Duodenal mucosa (tissue), 2 donors: Measurements from ENCODE around the gene SOX6.

Source experiments
- H3K27ac ChIP-seq: one replicate; pipeline ENCODE4 v1.7.0; 2013; ENCODE audit warnings: low read depth, low read length
- H3K27me3 ChIP-seq, 2 donors: one replicate each; pipeline ENCODE4 v1.7.0; 2013; ENCODE audit warnings: low read length in 2 of 2, control low read depth in 1 of 2; ENCODE audit not compliant: insufficient read depth in 2 of 2, control insufficient read depth in 1 of 2
- H3K36me3 ChIP-seq, 2 donors: one replicate each; pipeline ENCODE4 v1.7.0; 2013; ENCODE audit warnings: low read length in 2 of 2, control low read depth in 1 of 2; ENCODE audit not compliant: insufficient read depth in 2 of 2, control insufficient read depth in 1 of 2
- H3K4me1 ChIP-seq, 2 donors: one replicate each; pipeline ENCODE4 v1.7.0; 2013; ENCODE audit warnings: low read length in 2 of 2, control low read depth in 1 of 2; ENCODE audit not compliant: insufficient read depth in 2 of 2, control insufficient read depth in 1 of 2
- H3K4me3 ChIP-seq, 2 donors: one replicate each; pipeline ENCODE4 v1.7.0; 2013; ENCODE audit warnings: low read length in 2 of 2, low read depth in 1 of 2
- H3K9ac ChIP-seq, 2 donors: one replicate each; pipeline ENCODE4 v1.7.0; 2013; ENCODE audit warnings: low read length in 2 of 2, low read depth in 1 of 2
- H3K9me3 ChIP-seq, 2 donors: one replicate each; pipeline ENCODE4 v1.7.0; 2013; ENCODE audit warnings: low read length in 2 of 2, control low read depth in 1 of 2; ENCODE audit not compliant: control insufficient read depth in 1 of 2

Gene SOX6

DNA sequence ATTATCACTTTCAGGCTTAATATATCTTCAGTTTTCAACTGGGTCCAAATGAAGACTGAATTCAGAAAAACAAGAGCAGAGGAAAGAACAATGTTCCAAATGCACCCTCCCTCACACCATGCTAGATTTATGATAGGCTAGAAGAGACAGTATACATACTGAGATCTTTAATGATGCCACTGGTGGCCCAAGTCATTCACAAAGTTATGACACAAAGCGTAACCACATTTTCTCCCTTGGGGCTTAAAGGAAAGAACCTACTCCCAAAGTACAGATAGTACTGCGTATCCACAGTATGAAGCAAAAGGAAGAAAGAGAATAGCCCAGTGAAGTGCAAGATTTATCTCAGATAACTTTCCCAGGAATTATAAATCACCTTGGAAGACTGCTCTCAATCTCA lies 10.9 kb upstream of the SOX6 start:
- Histone ChIP-seq H3K4me1 (peaks cover 14 to 21% of the 10 kb centered on the region in 2 donors), H3K4me3 (no peak overlapping the region), H3K9ac (no peak overlapping the region), H3K27me3 (no peaks in the 10 kb centered on the region), H3K9me3 (no peaks in the 10 kb centered on the region), H3K27ac (no peak overlapping the region), H3K36me3 (no peaks in the 10 kb centered on the region)

DNA sequence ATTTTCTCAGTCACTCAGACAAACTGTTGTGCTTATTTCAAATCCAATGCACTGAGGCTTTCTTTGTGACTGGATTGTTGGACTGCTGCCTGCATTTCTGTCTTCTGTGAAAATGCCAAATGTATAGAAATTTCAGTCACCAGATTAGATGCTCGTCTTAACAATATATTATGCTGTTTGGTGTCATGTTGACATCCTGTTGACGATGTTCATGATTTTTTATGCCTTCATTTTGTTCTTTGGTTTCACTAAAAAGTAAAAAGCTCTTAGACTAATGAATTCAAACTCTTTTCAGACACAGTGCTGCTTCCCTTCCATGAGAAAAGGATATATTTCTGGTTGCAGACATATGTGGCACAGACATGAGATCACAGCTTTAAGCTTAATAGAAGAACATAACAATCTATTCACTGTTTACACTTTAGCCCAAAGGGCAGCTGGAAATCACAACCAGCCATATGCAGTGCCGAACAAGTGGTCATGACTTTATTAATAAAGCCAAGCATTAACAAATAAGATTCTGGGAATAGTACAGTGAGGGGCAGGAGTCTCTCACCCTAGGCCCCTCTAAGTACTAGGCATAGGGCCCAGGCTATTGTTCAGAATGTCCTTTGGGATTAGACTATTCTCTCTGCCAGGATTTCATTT lies 9.4 kb upstream of the SOX6 start:
- no peak overlapping the region for H3K9ac ChIP-seq
- H3K27ac ChIP-seq = no peak overlapping the region
- peaks cover 14 to 21% of the 10 kb centered on the region in 2 donors for H3K4me1 ChIP-seq
- no peaks in the 10 kb centered on the region for H3K36me3 ChIP-seq
- no peaks in the 10 kb centered on the region for H3K9me3 ChIP-seq
- no peak overlapping the region for H3K4me3 ChIP-seq
- H3K27me3 ChIP-seq = no peaks in the 10 kb centered on the region

DNA sequence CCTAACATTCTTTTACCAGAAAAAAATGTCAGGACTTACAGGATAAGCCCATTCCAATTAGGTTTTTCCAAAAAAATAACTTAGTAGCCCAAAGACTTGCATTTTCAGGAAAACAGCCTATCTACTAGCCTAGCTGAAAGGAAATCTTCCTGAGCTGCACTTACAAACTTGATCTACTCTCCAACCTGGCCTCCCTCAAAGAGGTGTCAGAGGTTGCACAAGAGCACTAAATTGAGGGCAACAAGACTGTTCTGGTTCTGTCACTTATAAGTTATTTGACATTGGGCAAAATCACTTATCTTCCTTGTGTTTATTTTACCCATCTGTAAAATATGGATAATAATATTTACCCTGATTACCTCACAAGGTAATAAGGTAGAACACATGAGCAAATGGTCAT lies 7.9 kb upstream of the SOX6 start:
- H3K36me3 ChIP-seq = no peaks in the 10 kb centered on the region
- H3K27me3 ChIP-seq = no peaks in the 10 kb centered on the region
- peaks cover 14 to 21% of the 10 kb centered on the region in 2 donors for H3K4me1 ChIP-seq
- no peaks in the 10 kb centered on the region for H3K9me3 ChIP-seq
- H3K27ac ChIP-seq = no peak overlapping the region
- no peak overlapping the region for H3K4me3 ChIP-seq
- no peak overlapping the region for H3K9ac ChIP-seq

DNA sequence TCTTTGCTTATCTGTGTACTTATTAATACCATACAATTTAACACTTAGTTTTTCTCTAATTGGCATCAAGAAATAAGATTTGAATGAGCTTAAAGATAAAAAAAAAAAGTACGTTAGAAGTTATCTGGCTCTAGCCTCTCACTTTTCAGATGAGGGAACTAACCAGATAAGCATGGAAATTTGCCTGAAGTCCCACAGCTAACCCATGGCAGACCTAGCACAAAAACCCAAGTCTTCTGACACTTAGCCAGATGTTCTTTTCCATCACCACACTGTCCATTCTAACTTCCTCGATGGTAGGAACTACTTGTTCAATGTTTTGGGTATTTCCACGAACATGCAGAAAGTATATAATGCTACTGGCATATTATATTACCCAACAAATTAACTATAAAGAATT lies 7.4 kb upstream of the SOX6 start:
- Histone ChIP-seq H3K9me3 (no peaks in the 10 kb centered on the region), H3K36me3 (no peaks in the 10 kb centered on the region), H3K27ac (no peak overlapping the region), H3K4me3 (no peak overlapping the region), H3K9ac (no peak overlapping the region), H3K4me1 (peaks cover 14 to 21% of the 10 kb centered on the region in 2 donors), H3K27me3 (no peaks in the 10 kb centered on the region)

- no peak overlapping the region for H3K27ac ChIP-seq
- H3K27me3 ChIP-seq = no peaks in the 10 kb centered on the region
- H3K36me3 ChIP-seq = no peaks in the 10 kb centered on the region
- H3K9ac ChIP-seq = no peak overlapping the region
- H3K4me1 ChIP-seq = peaks cover 17 to 18% of the 10 kb centered on the region in 2 donors
- no peaks in the 10 kb centered on the region for H3K9me3 ChIP-seq
- no peak overlapping the region for H3K4me3 ChIP-seq
Observed at GRCh38 chr11:16361108-16361865, 4.9 kb upstream of the SOX6 start.

- Histone ChIP-seq H3K27me3 (no peaks in the 10 kb centered on the region), H3K9me3 (no peaks in the 10 kb centered on the region), H3K4me1 (peaks cover 4% of the 10 kb centered on the region in 2 donors), H3K4me3 (no peak overlapping the region), H3K27ac (no peak overlapping the region), H3K36me3 (no peaks in the 10 kb centered on the region), H3K9ac (no peak overlapping the region)
Observed at GRCh38 chr11:16359369-16359768, 3.0 kb upstream of the SOX6 start.

DNA sequence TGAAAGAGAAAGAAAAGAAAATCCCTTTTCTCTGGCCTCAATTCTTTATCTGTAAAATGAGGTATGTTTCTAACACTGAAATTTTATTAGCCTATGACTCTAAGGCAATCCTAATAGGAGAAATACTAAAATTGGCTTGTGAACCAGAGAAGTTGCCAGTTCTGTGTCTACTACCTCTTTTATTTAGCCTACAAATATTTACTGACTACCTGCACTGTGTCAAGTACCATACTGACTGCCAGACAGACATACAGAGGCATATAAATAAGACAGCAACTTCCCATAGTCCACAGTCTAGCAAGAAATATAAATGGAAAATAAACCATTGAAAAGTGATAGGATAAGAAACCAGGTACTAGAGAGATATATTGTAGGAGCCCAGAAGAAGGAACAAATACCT lies 2.4 kb upstream of the SOX6 start:
- Histone ChIP-seq H3K27ac (no peak overlapping the region), H3K36me3 (no peaks in the 10 kb centered on the region), H3K27me3 (no peaks in the 10 kb centered on the region), H3K9me3 (no peaks in the 10 kb centered on the region), H3K4me1 (peaks cover 0 to 4% of the 10 kb centered on the region in 2 donors), H3K9ac (no peak overlapping the region), H3K4me3 (no peak overlapping the region)

GRCh38 chr11:16357775-16358174 lies 1.4 kb upstream of the SOX6 start:
- Histone ChIP-seq H3K27me3 (no peaks in the 10 kb centered on the region), H3K4me3 (no peak overlapping the region), H3K36me3 (no peaks in the 10 kb centered on the region), H3K9me3 (no peaks in the 10 kb centered on the region), H3K4me1 (peaks cover 2 to 4% of the 10 kb centered on the region in 2 donors), H3K27ac (no peak overlapping the region), H3K9ac (no peak overlapping the region)

- Histone ChIP-seq H3K9ac (no peak overlapping the region), H3K27ac (no peak overlapping the region), H3K36me3 (no peaks in the 10 kb centered on the region), H3K4me1 (peaks cover 4% of the 10 kb centered on the region in 2 donors), H3K27me3 (no peaks in the 10 kb centered on the region), H3K9me3 (no peaks in the 10 kb centered on the region), H3K4me3 (no peak overlapping the region)
Observed at GRCh38 chr11:16356761-16357393, 531 bp upstream of the SOX6 start.

- no peaks in the 10 kb centered on the region for H3K36me3 ChIP-seq
- no peak overlapping the region for H3K9ac ChIP-seq
- H3K27me3 ChIP-seq = no peaks in the 10 kb centered on the region
- H3K9me3 ChIP-seq = no peaks in the 10 kb centered on the region
- H3K4me3 ChIP-seq = no peak overlapping the region
- peaks cover 4% of the 10 kb centered on the region in 2 donors for H3K4me1 ChIP-seq
- no peak overlapping the region for H3K27ac ChIP-seq
Observed at GRCh38 chr11:16352707-16353106, 3.6 kb downstream of the SOX6 start.
